Bronchial epithelial cell (primary cell): ENCODE data around the gene HGD. TPM values are rescaled to one million over a fixed set of nuclear protein-coding genes. Genes with fewer than 3 reads are reported as not detected.

Source experiments
- DNase-seq: peaks from one replicate; pipeline ENCODE4 v3.0.0-alpha.2; 2010; ENCODE audit warnings: low read depth
- FAIRE-seq: peaks from 2 replicates; lab custom pipeline; 2011; peaks lifted over from hg19 to GRCh38; lab: Jason Lieb, UNC
- H3K27me3 ChIP-seq: 2 replicates; pipeline ENCODE4 v1.5.1; 2011; ENCODE audit warnings: low read length; ENCODE audit not compliant: control insufficient read depth, insufficient read depth
- H3K36me3 ChIP-seq: 2 replicates; pipeline ENCODE4 v1.5.1; 2011; ENCODE audit warnings: low read length; ENCODE audit not compliant: control insufficient read depth, insufficient read depth
- H3K4me3 ChIP-seq: 2 replicates; pipeline ENCODE4 v1.5.1; 2011; ENCODE audit warnings: mild to moderate bottlenecking, low read depth, low read length, control low read depth
- total RNA-seq: library from RNA; depleted of rRNA; stranded (reverse); fragments of >200 nt; gene quantifications from 2 replicates; pipeline ENCODE4 v1.2.1, GENCODE V29; 2014
- TF ChIP-seq, protein P1 (sequence below): IDR thresholded peaks from 2 replicates; pipeline ENCODE4 v1.5.1; 2011; ENCODE audit warnings: mild to moderate bottlenecking, moderate library complexity, low read length, control low read depth, inconsistent platforms; ENCODE audit not compliant: insufficient read depth, severe bottlenecking

Gene HGD
- total RNA-seq, 1 donor from 2014 or later = under 0.01 TPM

GRCh38 chr3:120608506-120608905, 73.5 kb downstream of the HGD start:
- TF ChIP-seq, protein P1, sequence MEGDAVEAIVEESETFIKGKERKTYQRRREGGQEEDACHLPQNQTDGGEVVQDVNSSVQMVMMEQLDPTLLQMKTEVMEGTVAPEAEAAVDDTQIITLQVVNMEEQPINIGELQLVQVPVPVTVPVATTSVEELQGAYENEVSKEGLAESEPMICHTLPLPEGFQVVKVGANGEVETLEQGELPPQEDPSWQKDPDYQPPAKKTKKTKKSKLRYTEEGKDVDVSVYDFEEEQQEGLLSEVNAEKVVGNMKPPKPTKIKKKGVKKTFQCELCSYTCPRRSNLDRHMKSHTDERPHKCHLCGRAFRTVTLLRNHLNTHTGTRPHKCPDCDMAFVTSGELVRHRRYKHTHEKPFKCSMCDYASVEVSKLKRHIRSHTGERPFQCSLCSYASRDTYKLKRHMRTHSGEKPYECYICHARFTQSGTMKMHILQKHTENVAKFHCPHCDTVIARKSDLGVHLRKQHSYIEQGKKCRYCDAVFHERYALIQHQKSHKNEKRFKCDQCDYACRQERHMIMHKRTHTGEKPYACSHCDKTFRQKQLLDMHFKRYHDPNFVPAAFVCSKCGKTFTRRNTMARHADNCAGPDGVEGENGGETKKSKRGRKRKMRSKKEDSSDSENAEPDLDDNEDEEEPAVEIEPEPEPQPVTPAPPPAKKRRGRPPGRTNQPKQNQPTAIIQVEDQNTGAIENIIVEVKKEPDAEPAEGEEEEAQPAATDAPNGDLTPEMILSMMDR = no peak
- Histone ChIP-seq H3K36me3 (no peaks in the 10 kb centered on the region), H3K4me3 (no peak overlapping the region), H3K27me3 (no peaks in the 10 kb centered on the region)
- no peak for DNase-seq
- FAIRE-seq = no peak

DNA sequence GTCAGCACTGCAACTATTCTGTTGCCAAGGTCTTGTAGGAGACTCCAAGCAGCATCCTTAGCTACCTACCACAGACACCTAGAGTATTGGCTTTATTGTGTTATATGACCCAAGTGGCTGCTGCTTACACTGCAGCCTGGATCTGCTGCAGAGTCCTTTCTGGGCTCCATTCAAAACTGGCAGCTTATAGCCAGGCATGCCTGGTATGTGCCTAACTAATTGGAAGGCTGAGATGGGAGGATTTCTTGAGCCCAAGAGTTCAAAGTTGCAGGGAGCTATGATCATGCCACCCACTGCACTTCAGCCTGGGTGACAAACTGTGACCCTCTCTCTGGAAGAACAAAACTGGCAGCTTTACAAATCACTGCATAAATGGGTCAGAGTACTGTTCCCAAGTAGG, 77.3 kb downstream of the HGD start:
- Histone ChIP-seq H3K4me3 (no peak overlapping the region), H3K27me3 (no peaks in the 10 kb centered on the region), H3K36me3 (peaks cover 2% of the 10 kb centered on the region)
- DNase-seq = no peak
- no peak for FAIRE-seq
- TF ChIP-seq, protein P1 = no peak

DNA sequence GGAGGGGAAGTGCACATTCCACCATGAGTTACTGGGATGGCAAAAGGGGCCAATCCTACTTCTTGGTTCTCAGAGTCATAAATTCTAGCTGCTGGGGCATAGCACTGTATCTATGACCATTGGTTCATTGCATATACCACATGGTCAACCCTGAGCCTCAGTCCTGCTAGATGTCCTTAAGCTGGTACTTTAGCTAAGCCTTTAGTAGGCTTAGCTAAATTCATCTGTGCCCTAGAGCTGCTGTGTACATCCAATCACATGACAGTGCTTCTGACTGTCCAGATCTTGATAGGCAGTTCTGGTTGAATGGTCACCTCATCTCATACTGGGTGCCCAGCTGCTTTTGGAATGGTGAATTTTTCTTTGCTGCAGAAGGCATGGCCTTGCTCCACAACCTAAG, 77.7 kb downstream of the HGD start:
- Histone ChIP-seq H3K4me3 (no peak overlapping the region), H3K36me3 (peaks cover 2% of the 10 kb centered on the region), H3K27me3 (no peaks in the 10 kb centered on the region)
- DNase-seq (no peak), FAIRE-seq (peak; percentile 7)
- TF ChIP-seq, protein P1 = no peak

- no peak for FAIRE-seq
- Histone ChIP-seq H3K36me3 (peaks cover 5% of the 10 kb centered on the region), H3K4me3 (no peak overlapping the region), H3K27me3 (no peaks in the 10 kb centered on the region)
- TF ChIP-seq, protein P1 = no peak
- DNase-seq = no peak
Measured at GRCh38 chr3:120602682-120603081, 79.4 kb downstream of the HGD start.

- DNase-seq = no peak
- no peak for FAIRE-seq
- Histone ChIP-seq H3K36me3 (peaks cover 5% of the 10 kb centered on the region), H3K4me3 (no peak overlapping the region), H3K27me3 (no peaks in the 10 kb centered on the region)
- TF ChIP-seq, protein P1 = no peak
Measured at GRCh38 chr3:120601554-120601953, 80.5 kb downstream of the HGD start.

GRCh38 chr3:120599211-120599610, 82.8 kb downstream of the HGD start:
- TF ChIP-seq, protein P1 = no peak
- H3K4me3 ChIP-seq = no peak overlapping the region
- H3K27me3 ChIP-seq = no peaks in the 10 kb centered on the region
- no peak for DNase-seq
- no peak for FAIRE-seq
- peaks cover 5% of the 10 kb centered on the region for H3K36me3 ChIP-seq
